H9 (cell line): ENCODE results near the gene CUEDC1. TPM values are rescaled to one million over a fixed set of nuclear protein-coding genes. Genes with fewer than 3 reads are reported as not detected.
A peak's percentile ranks its signal among the peaks of the same experiment; 100 is the strongest.

Experiments
- DNase-seq: peaks from one replicate; pipeline ENCODE4 v3.0.0-alpha.2; 2017
- H2AFZ ChIP-seq: one replicate; pipeline ENCODE4 v1.6.1; 2013; ENCODE audit warnings: mild to moderate bottlenecking, low read length, control low read depth, moderate library complexity
- H2AK5ac ChIP-seq: 2 replicates; pipeline ENCODE4 v1.6.1; 2013; ENCODE audit warnings: low read length, control low read depth, mixed read lengths; ENCODE audit not compliant: insufficient read length
- H2BK120ac ChIP-seq: one replicate; pipeline ENCODE4 v1.6.1; 2013; ENCODE audit warnings: low read depth, mild to moderate bottlenecking, low read length, control low read depth, inconsistent platforms; ENCODE audit not compliant: poor library complexity, severe bottlenecking
- H2BK12ac ChIP-seq: 2 replicates; pipeline ENCODE4 v1.6.1; 2013; ENCODE audit warnings: low read length, control low read depth, mixed read lengths, low read depth; ENCODE audit not compliant: insufficient read length
- H2BK15ac ChIP-seq: 2 replicates; pipeline ENCODE4 v1.6.1; 2013; ENCODE audit warnings: low read depth, low read length, control low read depth
- H2BK20ac ChIP-seq: one replicate; pipeline ENCODE4 v1.6.1; 2013; ENCODE audit warnings: low read depth, mild to moderate bottlenecking, low read length, control low read depth, inconsistent platforms; ENCODE audit not compliant: poor library complexity, severe bottlenecking
- H2BK5ac ChIP-seq: 2 replicates; pipeline ENCODE4 v1.6.1; 2013; ENCODE audit warnings: low read length, control low read depth, mixed read lengths; ENCODE audit not compliant: insufficient read length
- H3K14ac ChIP-seq: 2 replicates; pipeline ENCODE4 v1.6.1; 2013; ENCODE audit warnings: low read length, control low read depth; ENCODE audit not compliant: insufficient read depth
- H3K18ac ChIP-seq: 2 replicates; pipeline ENCODE4 v1.6.1; 2013; ENCODE audit warnings: low read depth, mild to moderate bottlenecking, mixed read lengths, low read length, control low read depth; ENCODE audit not compliant: insufficient read length
- H3K23ac ChIP-seq: 2 replicates; pipeline ENCODE4 v1.6.1; 2013; ENCODE audit warnings: low read length, control low read depth, mixed read lengths, low read depth; ENCODE audit not compliant: insufficient read length
- H3K23me2 ChIP-seq: 2 replicates; pipeline ENCODE4 v1.6.1; 2013; ENCODE audit warnings: low read depth, mild to moderate bottlenecking, mixed read lengths, low read length, control low read depth; ENCODE audit not compliant: insufficient read length, poor library complexity, severe bottlenecking
- H3K27ac ChIP-seq: 2 replicates; pipeline ENCODE4 v1.5.1; 2013; ENCODE audit warnings: low read length, control low read depth, mixed read lengths, low read depth; ENCODE audit not compliant: insufficient read length
- H3K27me3 ChIP-seq: 2 replicates; pipeline ENCODE4 v1.6.1; 2013; ENCODE audit warnings: low read length, control low read depth, inconsistent platforms; ENCODE audit not compliant: insufficient read depth
- H3K4ac ChIP-seq: 2 replicates; pipeline ENCODE4 v1.6.1; 2013; ENCODE audit warnings: low read depth, mild to moderate bottlenecking, control low read depth, inconsistent platforms, low read length, moderate library complexity
- H3K4me1 ChIP-seq: 2 replicates; pipeline ENCODE4 v1.6.1; 2013; ENCODE audit warnings: low read length, control low read depth, inconsistent platforms; ENCODE audit not compliant: insufficient read depth
- H3K4me2 ChIP-seq: 2 replicates; pipeline ENCODE4 v1.6.1; 2013; ENCODE audit warnings: low read length, control low read depth, mixed read lengths; ENCODE audit not compliant: insufficient read length, insufficient read depth
- H3K56ac ChIP-seq: 2 replicates; pipeline ENCODE4 v1.6.1; 2013; ENCODE audit warnings: low read depth, mild to moderate bottlenecking, mixed read lengths, low read length, control low read depth; ENCODE audit not compliant: insufficient read length
- H3K79me1 ChIP-seq: 2 replicates; pipeline ENCODE4 v1.6.1; 2013; ENCODE audit warnings: low read depth, mild to moderate bottlenecking, moderate library complexity, low read length, control low read depth, inconsistent platforms; ENCODE audit not compliant: insufficient read depth, poor library complexity, severe bottlenecking
- H3K79me2 ChIP-seq: 2 replicates; pipeline ENCODE4 v1.6.1; 2013; ENCODE audit warnings: low read length, control low read depth, inconsistent platforms; ENCODE audit not compliant: insufficient read depth
- H3K9ac ChIP-seq: 2 replicates; pipeline ENCODE4 v1.6.1; 2013; ENCODE audit warnings: low read length, control low read depth, mixed read lengths; ENCODE audit not compliant: insufficient read length; ENCODE audit errors: extremely low read depth
- H3K9me3 ChIP-seq: one replicate; pipeline ENCODE4 v1.6.1; 2013; ENCODE audit warnings: low read depth, low read length, inconsistent platforms; ENCODE audit not compliant: control insufficient read depth
- H3T11ph ChIP-seq: one replicate; pipeline ENCODE4 v1.6.1; 2013; ENCODE audit warnings: mild to moderate bottlenecking, low read length, control low read depth, inconsistent platforms
- H4K20me1 ChIP-seq: one replicate; pipeline ENCODE4 v1.6.1; 2013; ENCODE audit not compliant: control insufficient read depth, insufficient read length, insufficient read depth
- H4K5ac ChIP-seq: 2 replicates; pipeline ENCODE4 v1.6.1; 2013; ENCODE audit warnings: low read depth, mild to moderate bottlenecking, mixed read lengths, low read length, control low read depth; ENCODE audit not compliant: insufficient read length
- H4K8ac ChIP-seq: replicated peaks from 2 replicates; pipeline ENCODE4 v1.6.1; 2013; ENCODE audit warnings: low read length, control low read depth, mixed read lengths, low read depth; ENCODE audit not compliant: insufficient read length
- H4K91ac ChIP-seq: 2 replicates; pipeline ENCODE4 v1.6.1; 2013; ENCODE audit warnings: low read depth, mild to moderate bottlenecking, moderate library complexity, mixed read lengths, low read length, control low read depth; ENCODE audit not compliant: insufficient read length
- H3K27ac Mint-ChIP-seq, 3 experiments: 2 replicates in 2 of 3; 3 replicates in 1 of 3; pipeline ENCODE4 v1.8.0; 2020 to 2021; ENCODE audit warnings: mixed read lengths in 3 of 3, mild to moderate bottlenecking in 1 of 3, moderate library complexity in 1 of 3
- H3K27me3 Mint-ChIP-seq: 2 replicates; pipeline ENCODE4 v1.8.0; 2021; ENCODE audit warnings: low read depth, mild to moderate bottlenecking, moderate library complexity, mixed read lengths
- H3K36me3 Mint-ChIP-seq, 3 experiments: 2 replicates in 2 of 3; 3 replicates in 1 of 3; pipeline ENCODE4 v1.8.0; 2020 to 2021; ENCODE audit warnings: low read depth in 3 of 3, mixed read lengths in 3 of 3; ENCODE audit not compliant: insufficient read depth in 1 of 3
- H3K4me1 Mint-ChIP-seq, 2 experiments: 2 replicates each; pipeline ENCODE4 v1.8.0; 2020; ENCODE audit warnings: mixed read lengths in 2 of 2
- H3K4me3 Mint-ChIP-seq, 2 experiments: 2 replicates in 1 of 2; 3 replicates in 1 of 2; pipeline ENCODE4 v1.8.0; 2020 to 2021; ENCODE audit warnings: mild to moderate bottlenecking in 2 of 2, mixed read lengths in 2 of 2, moderate library complexity in 1 of 2
- H3K9me3 Mint-ChIP-seq, 2 experiments: 2 replicates in 1 of 2; 3 replicates in 1 of 2; pipeline ENCODE4 v1.8.0; 2020; ENCODE audit warnings: mild to moderate bottlenecking in 2 of 2, mixed read lengths in 2 of 2, moderate library complexity in 1 of 2
- WGBS: extraction: QIAGEN DNeasy Blood & Tissue Kit; methylation state at CpG from one replicate; pipeline ENCODE4 v1.1.7; 2013; ENCODE audit warnings: missing lambda C conversion rate, low lambda C conversion rate, mixed read lengths; ENCODE audit not compliant: insufficient read length; ENCODE audit errors: extremely low coverage; 5-methylcytosine and 5-hydroxymethylcytosine counted together
- total RNA-seq: library from RNA; stranded (reverse); gene quantifications from 2 replicates; pipeline ENCODE4 v1.2.1, GENCODE V29; 2021
- TF ChIP-seq, protein P1 (sequence below): fragments of 200-600 bp; sonication (generic); conservative IDR thresholded peaks from 3 replicates; pipeline ENCODE4 v1.8.0; 2021; ENCODE audit warnings: antibody characterized with exemption, mild to moderate bottlenecking

CUEDC1 gene
- total RNA-seq, 1 experiment from 2014 or later: 7.3 TPM

DNA sequence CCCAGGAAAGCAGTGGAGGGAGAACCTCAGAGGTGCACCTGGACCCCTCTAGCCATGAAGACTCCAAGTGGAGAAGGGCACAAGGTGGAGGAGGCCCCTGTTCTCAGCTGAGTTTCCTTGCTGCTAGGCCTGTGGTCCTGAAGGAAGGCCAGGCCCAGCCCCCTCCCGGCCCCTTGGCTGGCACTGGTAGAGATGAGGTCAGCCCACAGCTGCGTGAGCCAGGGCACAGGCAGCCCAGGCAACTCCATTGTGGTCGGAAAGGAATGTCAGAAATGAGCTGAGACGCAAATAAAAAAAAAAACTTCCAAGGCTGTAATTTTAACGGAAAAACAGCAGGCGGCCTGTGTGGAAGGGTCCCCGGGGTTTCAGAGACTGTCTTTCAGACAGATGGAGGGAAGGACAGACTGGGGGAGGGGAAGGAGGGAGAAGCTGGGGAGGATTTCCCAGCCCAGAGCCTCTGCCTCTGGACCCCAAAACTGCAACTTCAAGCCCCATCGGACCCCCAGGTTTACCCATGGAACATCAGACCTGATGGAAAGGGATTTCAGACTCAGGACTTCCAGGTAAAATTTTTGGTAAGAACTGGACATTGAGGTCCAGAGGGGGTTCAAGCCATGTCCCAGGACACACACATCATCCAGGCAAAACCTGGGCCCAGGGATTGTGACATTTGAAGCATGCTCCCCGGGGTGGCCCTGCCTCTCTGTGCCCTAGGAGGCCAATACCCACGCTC, 79.8 kb downstream of the CUEDC1 start:
- no peak overlapping the region for H2BK12ac ChIP-seq
- H3K9ac ChIP-seq: no peak overlapping the region
- no peaks in the 10 kb centered on the region for H3K79me2 ChIP-seq
- peak overlapping the region; percentile 3 for H3K27ac ChIP-seq
- H3K36me3 Mint-ChIP-seq: peaks cover under 1 to 4% (median 2%) of the 10 kb centered on the region in 3 experiments; a peak in 1 of 7 replicates
- H3K9me3 ChIP-seq: no peaks in the 10 kb centered on the region
- H2AFZ ChIP-seq: no peak overlapping the region
- no peaks in the 10 kb centered on the region for H3K79me1 ChIP-seq
- peak overlapping the region; percentile 4 for H3K4me2 ChIP-seq
- no peaks in the 10 kb centered on the region for H3K9me3 Mint-ChIP-seq
- peaks cover 4% of the 10 kb centered on the region for H4K20me1 ChIP-seq
- peak overlapping the region in 2 of 3 experiments; percentile 91 to 95; a peak in 5 of 7 replicates for H3K27ac Mint-ChIP-seq
- peaks cover 34% of the 10 kb centered on the region for H3K4me1 ChIP-seq
- H3K23me2 ChIP-seq: peaks cover 3% of the 10 kb centered on the region
- H3K23ac ChIP-seq: no peak overlapping the region
- peak overlapping the region; percentile 33 to 66 for H3K4me3 Mint-ChIP-seq
- H2BK15ac ChIP-seq: no peak overlapping the region
- WGBS: no CpG with 5 or more reads among the region's 10 CpGs
- peaks cover 73% of the 10 kb centered on the region for H3K27me3 Mint-ChIP-seq
- peak; percentile 94 for DNase-seq
- H3K18ac ChIP-seq: no peak overlapping the region
- no peak overlapping the region for H3K4ac ChIP-seq
- H4K91ac ChIP-seq: peak overlapping the region; percentile 63
- no peak overlapping the region for H2BK5ac ChIP-seq
- no peak overlapping the region for H4K8ac ChIP-seq
- peaks cover 55 to 62% of the 10 kb centered on the region in 2 experiments for H3K4me1 Mint-ChIP-seq
- no peak overlapping the region for H2BK120ac ChIP-seq
- no peak overlapping the region for H3K56ac ChIP-seq
- H4K5ac ChIP-seq: no peak overlapping the region
- H3T11ph ChIP-seq: no peak overlapping the region
- H2BK20ac ChIP-seq: no peak overlapping the region
- TF ChIP-seq, protein P1, sequence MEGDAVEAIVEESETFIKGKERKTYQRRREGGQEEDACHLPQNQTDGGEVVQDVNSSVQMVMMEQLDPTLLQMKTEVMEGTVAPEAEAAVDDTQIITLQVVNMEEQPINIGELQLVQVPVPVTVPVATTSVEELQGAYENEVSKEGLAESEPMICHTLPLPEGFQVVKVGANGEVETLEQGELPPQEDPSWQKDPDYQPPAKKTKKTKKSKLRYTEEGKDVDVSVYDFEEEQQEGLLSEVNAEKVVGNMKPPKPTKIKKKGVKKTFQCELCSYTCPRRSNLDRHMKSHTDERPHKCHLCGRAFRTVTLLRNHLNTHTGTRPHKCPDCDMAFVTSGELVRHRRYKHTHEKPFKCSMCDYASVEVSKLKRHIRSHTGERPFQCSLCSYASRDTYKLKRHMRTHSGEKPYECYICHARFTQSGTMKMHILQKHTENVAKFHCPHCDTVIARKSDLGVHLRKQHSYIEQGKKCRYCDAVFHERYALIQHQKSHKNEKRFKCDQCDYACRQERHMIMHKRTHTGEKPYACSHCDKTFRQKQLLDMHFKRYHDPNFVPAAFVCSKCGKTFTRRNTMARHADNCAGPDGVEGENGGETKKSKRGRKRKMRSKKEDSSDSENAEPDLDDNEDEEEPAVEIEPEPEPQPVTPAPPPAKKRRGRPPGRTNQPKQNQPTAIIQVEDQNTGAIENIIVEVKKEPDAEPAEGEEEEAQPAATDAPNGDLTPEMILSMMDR: peak; percentile 37; the same call in 2 of the 3 replicates
- peak overlapping the region; percentile 7; the same call in 1 of the 2 replicates for H3K14ac ChIP-seq
- H3K27me3 ChIP-seq: no peaks in the 10 kb centered on the region; the same call in 1 of the 2 replicates
- H2AK5ac ChIP-seq: no peak overlapping the region
